ENCODE results near the gene RPTOR.

The RPTOR gene

GRCh38 chr17:80520810-80521455, 23.7 kb upstream of the RPTOR start:
- no peak for TF ChIP-seq CTCF (IDR thresholded peaks at IDR 0.05; ENCODE audit: insufficient read depth, low read depth, low read length, missing control alignments)
- no peak for DNase-seq (ENCODE audit: low read depth)
- no peak overlapping the region for H3K4me3 ChIP-seq (ENCODE audit: low read depth, low read length)

- no peak overlapping the region for H3K4me3 ChIP-seq (ENCODE audit: low read depth, low read length)
- TF ChIP-seq CTCF (IDR thresholded peaks at IDR 0.05; ENCODE audit: insufficient read depth, low read depth, low read length, missing control alignments), result no peak
- DNase-seq (ENCODE audit: low read depth), result no peak
Measured at GRCh38 chr17:80523054-80523744, 21.4 kb upstream of the RPTOR start.

GRCh38 chr17:80523956-80524712, 20.5 kb upstream of the RPTOR start:
- no peak for DNase-seq (ENCODE audit: low read depth)
- TF ChIP-seq CTCF (IDR thresholded peaks at IDR 0.05; ENCODE audit: insufficient read depth, low read depth, low read length, missing control alignments), result no peak
- H3K4me3 ChIP-seq (ENCODE audit: low read depth, low read length), result no peak overlapping the region

GRCh38 chr17:80526116-80526910, 18.3 kb upstream of the RPTOR start:
- H3K4me3 ChIP-seq (ENCODE audit: low read depth, low read length), result no peak overlapping the region
- DNase-seq (ENCODE audit: low read depth), result no peak
- TF ChIP-seq CTCF (IDR thresholded peaks at IDR 0.05; ENCODE audit: insufficient read depth, low read depth, low read length, missing control alignments), result no peak

- no peak overlapping the region for H3K4me3 ChIP-seq (ENCODE audit: low read depth, low read length)
- DNase-seq (ENCODE audit: low read depth), result no peak
- TF ChIP-seq CTCF (IDR thresholded peaks at IDR 0.05; ENCODE audit: insufficient read depth, low read depth, low read length, missing control alignments), result no peak
Measured at GRCh38 chr17:80527016-80527645, 17.5 kb upstream of the RPTOR start.

- DNase-seq (ENCODE audit: low read depth), result no peak
- no peak for TF ChIP-seq CTCF (IDR thresholded peaks at IDR 0.05; ENCODE audit: insufficient read depth, low read depth, low read length, missing control alignments)
- H3K4me3 ChIP-seq (ENCODE audit: low read depth, low read length), result no peak overlapping the region
Measured at GRCh38 chr17:80528536-80528935, 16.1 kb upstream of the RPTOR start.
